Measurements from ENCODE around the gene TRPM3. TPM values are rescaled to one million over a fixed set of nuclear protein-coding genes. Genes with fewer than 3 reads are reported as not detected.

The TRPM3 gene
- total RNA-seq, 1 experiment from 2014 or later, result not detected

- Mint-ChIP-seq H3K27ac (ENCODE audit: unreplicated experiment) (no peak overlapping the region), H3K4me3 (ENCODE audit: low read depth, unreplicated experiment) (no peak overlapping the region), H3K27me3 (ENCODE audit: unreplicated experiment) (no peaks in the 10 kb centered on the region), H3K4me1 (ENCODE audit: low read depth, unreplicated experiment) (peaks cover 12% of the 10 kb centered on the region), H3K9me3 (ENCODE audit: low read depth, unreplicated experiment) (no peaks in the 10 kb centered on the region), H3K36me3 (ENCODE audit: insufficient read depth, unreplicated experiment) (no peaks in the 10 kb centered on the region)
- DNase-seq, result no peak
- intact Hi-C loops (cut with micrococcal nuclease; ENCODE audit: unreplicated experiment), result no loop called here
- BruUV-seq (replicated peaks), result no TSS peak
- TF ChIP-seq, protein P1, sequence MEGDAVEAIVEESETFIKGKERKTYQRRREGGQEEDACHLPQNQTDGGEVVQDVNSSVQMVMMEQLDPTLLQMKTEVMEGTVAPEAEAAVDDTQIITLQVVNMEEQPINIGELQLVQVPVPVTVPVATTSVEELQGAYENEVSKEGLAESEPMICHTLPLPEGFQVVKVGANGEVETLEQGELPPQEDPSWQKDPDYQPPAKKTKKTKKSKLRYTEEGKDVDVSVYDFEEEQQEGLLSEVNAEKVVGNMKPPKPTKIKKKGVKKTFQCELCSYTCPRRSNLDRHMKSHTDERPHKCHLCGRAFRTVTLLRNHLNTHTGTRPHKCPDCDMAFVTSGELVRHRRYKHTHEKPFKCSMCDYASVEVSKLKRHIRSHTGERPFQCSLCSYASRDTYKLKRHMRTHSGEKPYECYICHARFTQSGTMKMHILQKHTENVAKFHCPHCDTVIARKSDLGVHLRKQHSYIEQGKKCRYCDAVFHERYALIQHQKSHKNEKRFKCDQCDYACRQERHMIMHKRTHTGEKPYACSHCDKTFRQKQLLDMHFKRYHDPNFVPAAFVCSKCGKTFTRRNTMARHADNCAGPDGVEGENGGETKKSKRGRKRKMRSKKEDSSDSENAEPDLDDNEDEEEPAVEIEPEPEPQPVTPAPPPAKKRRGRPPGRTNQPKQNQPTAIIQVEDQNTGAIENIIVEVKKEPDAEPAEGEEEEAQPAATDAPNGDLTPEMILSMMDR (IDR thresholded peaks at IDR 0.05; ENCODE audit: unreplicated experiment), result no peak
- CTCF ChIA-PET, result no interaction called here
Measured at GRCh38 chr9:70549926-70550325, 571.5 kb downstream of the TRPM3 start.

DNA sequence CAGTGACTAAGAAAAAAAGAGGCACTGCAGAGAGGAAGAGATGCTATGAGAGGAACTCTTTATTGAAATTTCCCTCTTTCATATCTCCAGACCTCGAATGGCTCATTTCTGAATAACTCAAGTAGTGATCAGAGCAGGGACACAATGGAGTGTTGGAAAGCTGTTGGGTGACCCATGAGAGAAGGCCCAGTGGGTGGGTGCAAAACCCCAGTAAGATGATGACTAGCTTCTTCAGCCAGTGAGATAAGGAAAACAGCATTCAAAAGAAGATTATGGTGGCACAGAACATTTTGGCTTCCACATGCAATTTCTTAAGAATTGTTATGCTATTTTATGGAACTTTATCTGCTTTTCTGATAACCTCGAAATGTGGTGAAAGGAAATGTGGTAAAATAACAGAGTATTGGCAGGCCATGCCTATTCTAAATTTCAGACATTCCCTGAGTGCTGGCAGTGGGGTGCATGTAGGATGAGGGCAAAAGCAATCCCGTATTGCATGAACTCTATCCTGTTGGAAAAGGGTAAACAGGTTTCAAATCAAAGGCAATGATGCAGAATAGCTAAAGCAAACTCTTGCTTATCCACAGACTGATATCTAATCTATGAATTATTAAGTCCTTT is 579.0 kb downstream of the TRPM3 start:
- Mint-ChIP-seq H3K9me3 (ENCODE audit: low read depth, unreplicated experiment) (no peaks in the 10 kb centered on the region), H3K36me3 (ENCODE audit: insufficient read depth, unreplicated experiment) (no peaks in the 10 kb centered on the region), H3K4me3 (ENCODE audit: low read depth, unreplicated experiment) (no peak overlapping the region), H3K4me1 (ENCODE audit: low read depth, unreplicated experiment) (no peaks in the 10 kb centered on the region), H3K27ac (ENCODE audit: unreplicated experiment) (no peak overlapping the region), H3K27me3 (ENCODE audit: unreplicated experiment) (no peaks in the 10 kb centered on the region)
- DNase-seq, result no peak
- intact Hi-C loops (cut with micrococcal nuclease; ENCODE audit: unreplicated experiment), result no loop called here
- TF ChIP-seq, protein P1 (IDR thresholded peaks at IDR 0.05; ENCODE audit: unreplicated experiment), result no peak
- CTCF ChIA-PET, result no interaction called here
- no TSS peak for BruUV-seq (replicated peaks)

GRCh38 chr9:70540016-70540415 is 581.4 kb downstream of the TRPM3 start:
- Mint-ChIP-seq H3K4me3 (ENCODE audit: low read depth, unreplicated experiment) (no peak overlapping the region), H3K36me3 (ENCODE audit: insufficient read depth, unreplicated experiment) (no peaks in the 10 kb centered on the region), H3K27me3 (ENCODE audit: unreplicated experiment) (no peaks in the 10 kb centered on the region), H3K27ac (ENCODE audit: unreplicated experiment) (no peak overlapping the region), H3K4me1 (ENCODE audit: low read depth, unreplicated experiment) (no peaks in the 10 kb centered on the region), H3K9me3 (ENCODE audit: low read depth, unreplicated experiment) (no peaks in the 10 kb centered on the region)
- intact Hi-C loops (cut with micrococcal nuclease; ENCODE audit: unreplicated experiment), result no loop called here
- DNase-seq, result no peak
- CTCF ChIA-PET, result interaction anchor here (0.7 kb wide), 1 partner anchor 152 kb away, joined by 9 read pairs; no protein-coding TSS in a partner anchor
- no TSS peak for BruUV-seq (replicated peaks)
- TF ChIP-seq, protein P1 (IDR thresholded peaks at IDR 0.05; ENCODE audit: unreplicated experiment), result no peak

- no TSS peak for BruUV-seq (replicated peaks)
- no peak overlapping the region for H3K4me3 Mint-ChIP-seq (ENCODE audit: low read depth, unreplicated experiment)
- TF ChIP-seq, protein P1 (IDR thresholded peaks at IDR 0.05; ENCODE audit: unreplicated experiment), result no peak
- H3K9me3 Mint-ChIP-seq (ENCODE audit: low read depth, unreplicated experiment), result no peaks in the 10 kb centered on the region
- CTCF ChIA-PET, result interaction anchor here (0.6 to 0.7 kb wide), 2 partner anchors 13 to 153 kb away, joined by 3 to 9 read pairs; no protein-coding TSS in a partner anchor
- intact Hi-C loops (cut with micrococcal nuclease; ENCODE audit: unreplicated experiment), result no loop called here
- no peak overlapping the region for H3K27ac Mint-ChIP-seq (ENCODE audit: unreplicated experiment)
- DNase-seq, result no peak
- H3K36me3 Mint-ChIP-seq (ENCODE audit: insufficient read depth, unreplicated experiment), result no peaks in the 10 kb centered on the region
- H3K27me3 Mint-ChIP-seq (ENCODE audit: unreplicated experiment), result no peaks in the 10 kb centered on the region
- no peaks in the 10 kb centered on the region for H3K4me1 Mint-ChIP-seq (ENCODE audit: low read depth, unreplicated experiment)
Measured at GRCh38 chr9:70539526-70539925, 581.9 kb downstream of the TRPM3 start.
